HG03442 (cell line): Measurements from ENCODE around the gene GPR68.
A peak's percentile ranks its signal among the peaks of the same experiment; 100 is the strongest.
"Not testable (repeated sequence)": the region's sequence is repeated elsewhere in the genome, so short reads cannot be mapped to it uniquely, and the experiment has no call there.

Experiments
- ATAC-seq: cut with Tn5 transposase; IDR thresholded peaks from one replicate; pipeline ENCODE4 v1.9.1; 2021; ENCODE audit warnings: mild to moderate bottlenecking, moderate library complexity; ENCODE audit not compliant: unreplicated experiment

Gene GPR68

DNA sequence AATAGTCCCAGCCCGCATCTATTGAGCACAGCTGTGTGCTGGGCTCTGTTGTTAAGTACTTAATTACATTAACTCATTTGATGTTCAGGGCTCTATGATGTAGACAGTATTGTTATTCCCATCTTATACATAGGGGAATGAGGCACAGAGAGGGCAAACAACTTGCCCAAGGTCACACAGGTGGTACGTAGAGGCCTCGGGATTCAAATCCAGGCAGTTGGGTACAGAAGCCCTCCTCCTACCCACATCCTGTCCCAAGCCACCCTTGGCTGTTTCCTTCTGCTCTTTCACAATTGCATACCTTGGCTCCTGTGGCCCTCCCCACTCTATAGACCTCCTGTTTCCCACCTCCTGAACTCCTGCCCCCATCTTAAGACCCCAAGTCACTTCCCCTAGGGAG is 10.0 kb upstream of the GPR68 start:
- no peak for ATAC-seq

DNA sequence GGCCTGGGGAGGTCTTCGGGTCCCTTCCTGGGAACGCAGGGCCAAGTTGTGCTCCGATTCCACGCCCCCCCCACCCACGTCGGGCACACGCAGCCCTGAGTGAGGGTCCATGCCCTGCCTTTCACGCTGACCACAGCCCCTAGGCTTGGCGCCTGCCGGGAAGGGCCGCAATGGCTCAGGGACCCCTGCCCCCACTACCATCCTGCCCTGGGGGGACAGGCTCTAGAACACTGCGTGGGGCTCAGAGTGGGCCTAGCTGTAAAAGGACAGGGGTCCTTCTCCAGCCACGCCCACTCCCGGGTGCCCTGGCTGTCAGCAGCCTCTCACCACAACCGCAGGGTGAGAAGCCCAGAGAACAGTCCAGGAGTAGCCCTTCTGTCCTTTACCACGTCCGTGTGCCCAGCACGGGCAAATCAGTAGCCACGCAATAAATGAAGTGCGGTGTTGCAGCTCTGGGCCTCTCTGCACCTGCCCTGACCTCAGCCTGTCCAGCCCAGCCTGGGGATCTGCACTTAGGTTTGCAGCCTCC is 9.4 kb upstream of the GPR68 start:
- no peak for ATAC-seq

DNA sequence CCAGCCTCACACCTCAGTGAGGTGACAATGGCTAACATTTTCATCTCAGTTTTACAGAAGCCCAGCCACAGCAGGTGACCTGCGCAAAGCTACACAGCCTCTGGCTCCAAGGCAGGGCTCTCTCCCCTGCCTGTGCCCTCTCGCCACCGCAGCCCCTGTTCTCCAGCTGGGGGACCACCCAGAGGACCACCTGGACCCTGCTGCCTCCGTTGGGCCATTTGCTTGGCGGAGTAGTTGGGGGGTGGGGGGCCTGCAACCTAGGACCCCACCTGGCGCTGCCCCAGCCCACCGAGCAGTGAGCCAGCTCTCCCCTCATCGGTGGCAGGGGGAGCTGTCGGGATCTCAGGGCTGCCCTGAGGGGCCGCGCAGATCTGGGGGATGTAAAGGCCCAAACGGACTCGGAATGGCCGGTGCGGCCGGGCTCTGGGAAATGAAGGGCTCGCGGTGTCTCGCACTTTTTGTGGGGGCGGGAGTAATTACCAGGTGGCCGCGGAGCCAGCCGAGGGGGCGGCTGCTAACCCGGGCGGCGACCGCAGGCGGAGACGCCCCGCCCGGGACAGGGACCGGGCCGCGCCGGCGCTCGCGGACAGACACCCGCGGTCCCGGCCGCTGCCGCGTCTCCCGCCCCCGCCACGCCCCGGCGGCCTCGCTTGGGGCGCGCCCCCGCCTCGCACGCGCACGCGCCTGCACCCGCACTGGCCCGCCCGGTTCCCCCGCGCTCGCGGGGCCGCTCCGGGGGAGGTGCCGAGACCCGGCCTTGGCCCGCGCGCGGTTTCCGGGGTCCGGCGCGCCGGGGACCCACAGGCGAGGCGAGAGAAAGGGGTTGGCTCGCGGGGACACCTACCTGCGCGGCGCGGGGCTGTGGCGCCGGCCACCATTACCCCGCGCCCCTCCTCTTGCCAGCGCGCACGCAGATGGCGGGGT is 8.6 kb upstream of the GPR68 start:
- ATAC-seq: no peak

DNA sequence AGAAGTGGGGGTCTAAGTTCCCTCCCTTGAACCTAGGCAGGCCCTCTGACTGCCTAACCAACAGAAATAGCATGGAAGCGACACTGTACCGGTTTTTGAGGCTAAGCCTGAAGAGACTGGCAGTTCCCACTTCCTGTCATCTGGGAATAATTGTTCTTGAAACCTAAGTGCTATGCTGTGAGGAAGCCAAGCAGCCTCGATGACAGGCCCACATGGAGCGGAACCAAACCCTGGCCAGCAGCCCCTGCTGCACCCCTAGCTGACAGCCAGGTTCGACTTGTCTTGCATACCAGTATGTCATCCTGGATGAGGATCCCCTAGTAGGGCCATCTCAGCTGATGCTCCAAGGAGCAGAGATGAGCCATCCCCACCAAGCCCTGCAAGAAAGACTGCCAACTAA is 6.4 kb upstream of the GPR68 start:
- no peak for ATAC-seq

DNA sequence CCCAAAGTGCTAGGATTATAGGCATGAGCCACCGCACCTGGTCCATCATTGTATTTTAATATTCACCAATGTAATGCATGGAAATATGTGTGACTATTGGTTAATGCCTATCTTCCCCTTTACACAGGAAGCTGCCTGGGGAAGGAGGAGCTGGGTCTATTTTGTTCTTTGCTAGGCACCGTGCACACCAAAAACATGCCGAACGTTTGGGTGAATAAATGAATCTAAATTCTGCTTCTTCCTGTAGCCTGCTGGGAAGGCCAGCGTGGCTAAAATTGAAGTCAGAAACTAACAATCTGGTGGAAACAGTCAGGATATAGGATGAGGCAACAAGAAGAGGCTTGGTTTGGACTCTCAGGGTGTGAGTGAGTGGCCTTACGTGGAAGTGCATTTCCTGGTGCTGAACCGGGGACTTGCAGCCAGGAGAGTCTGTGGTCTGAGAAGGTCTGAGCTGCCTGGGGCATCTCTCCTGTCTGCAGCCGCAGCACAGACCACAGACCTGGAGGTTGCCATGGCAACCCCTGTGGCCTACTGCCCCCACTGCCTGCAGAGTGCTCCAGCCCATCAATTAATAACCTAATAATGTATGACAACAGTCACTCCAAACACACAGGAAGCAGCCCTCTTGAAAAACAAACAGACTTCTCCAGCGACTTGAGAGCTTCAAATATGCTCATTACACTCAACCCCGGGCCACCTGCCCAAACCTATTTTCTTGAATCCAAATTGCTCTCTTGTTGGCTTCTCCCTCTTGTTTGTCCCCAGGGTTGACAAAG is 5.5 kb upstream of the GPR68 start:
- ATAC-seq: peak; percentile 75

DNA sequence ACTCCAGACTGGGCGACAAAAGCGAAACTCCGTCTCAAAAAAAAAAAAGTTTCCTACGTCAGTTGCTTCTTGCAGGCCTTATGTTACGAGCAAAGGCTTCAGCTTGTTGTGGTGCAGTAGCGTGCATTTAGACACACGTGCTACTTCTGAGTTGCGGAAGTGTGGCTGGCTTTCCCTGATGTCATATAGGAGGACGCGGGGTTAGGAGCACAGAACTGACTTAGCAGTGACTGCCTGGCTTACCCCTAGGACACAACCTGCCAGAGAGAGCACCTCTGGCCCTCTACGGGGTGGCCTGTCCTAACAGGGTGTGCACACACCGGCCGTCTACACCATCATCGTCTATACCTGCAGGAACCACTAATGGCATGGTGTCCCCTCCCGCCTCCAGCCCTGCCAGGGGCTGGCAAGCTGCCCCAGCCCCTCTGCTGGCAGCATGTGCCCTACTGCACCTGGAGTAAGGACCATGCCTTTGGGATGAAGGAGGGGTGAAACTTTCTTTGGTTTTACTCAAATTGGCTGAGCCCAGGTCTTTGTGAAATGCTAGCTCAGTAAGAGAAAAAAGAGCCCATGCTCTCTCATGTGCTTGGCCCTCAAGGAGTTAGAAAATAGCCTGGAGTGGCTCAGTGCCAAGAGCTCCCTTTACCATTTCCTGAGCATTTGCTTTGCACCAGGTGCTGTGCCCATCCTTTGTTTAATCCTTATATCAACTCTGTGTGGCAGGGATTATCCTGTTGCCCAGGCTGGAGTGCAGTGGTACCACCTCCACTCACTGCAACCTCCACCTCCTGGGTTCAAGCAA is 1.7 kb upstream of the GPR68 start:
- no peak for ATAC-seq

DNA sequence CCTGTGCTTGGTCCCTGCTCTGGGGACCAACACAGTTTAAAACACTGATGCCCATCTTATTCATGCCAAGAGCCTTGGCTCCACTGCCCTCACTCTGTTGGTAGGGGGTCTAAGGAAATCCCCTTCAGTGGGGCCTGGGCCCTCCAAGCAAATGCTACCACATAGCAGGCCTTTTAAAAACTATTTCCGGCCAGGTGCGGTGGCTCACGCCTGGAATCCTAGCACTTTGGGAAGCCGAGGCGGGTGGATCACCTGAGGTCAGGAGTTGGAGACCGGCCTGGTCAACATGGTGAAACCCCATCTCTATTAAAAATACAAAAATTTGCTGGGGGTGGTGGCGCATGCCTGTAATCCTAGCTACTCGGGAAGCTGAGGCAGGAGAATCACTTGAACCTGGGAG is 1.1 kb upstream of the GPR68 start:
- not testable (repeated sequence) for ATAC-seq

DNA sequence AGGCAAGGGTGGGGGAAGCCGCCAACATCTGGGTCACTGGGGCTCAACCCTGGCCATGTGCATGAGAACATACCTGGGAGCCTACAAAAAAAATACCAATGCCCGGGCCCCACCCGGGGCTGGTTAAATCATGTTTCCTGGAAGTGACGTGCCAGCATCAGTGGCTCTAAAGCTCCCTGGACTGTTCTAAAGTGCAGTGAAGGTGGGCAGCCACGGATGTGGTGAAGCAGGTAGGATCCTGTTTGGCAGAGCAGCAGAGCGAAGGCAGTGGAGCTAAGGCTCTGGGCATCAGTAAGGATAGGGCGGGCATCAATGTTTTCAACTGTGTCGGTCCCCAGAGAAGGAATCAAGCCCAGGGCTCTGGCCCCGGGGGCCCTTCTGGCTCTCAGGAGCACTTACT is 525 bp upstream of the GPR68 start:
- ATAC-seq: no peak

DNA sequence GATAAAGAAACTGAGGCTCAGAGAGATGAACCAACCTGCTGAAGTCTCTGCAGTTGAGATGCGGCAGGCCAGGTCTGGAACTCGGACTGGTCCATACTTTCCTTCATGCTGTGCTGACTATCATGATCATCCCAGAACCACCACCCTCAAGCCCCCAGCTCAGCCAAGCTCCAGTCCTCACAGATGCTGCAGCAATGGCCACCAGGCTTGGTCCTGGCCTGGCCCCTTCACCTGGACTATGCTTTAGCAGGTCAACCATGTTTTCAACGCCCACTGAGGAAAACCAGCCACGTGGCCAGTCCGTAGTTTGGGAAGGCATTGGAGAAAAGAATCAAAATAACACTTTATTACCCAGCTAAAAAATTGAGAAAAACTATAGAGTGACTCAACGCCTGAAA is 1.4 kb downstream of the GPR68 start:
- ATAC-seq: no peak

DNA sequence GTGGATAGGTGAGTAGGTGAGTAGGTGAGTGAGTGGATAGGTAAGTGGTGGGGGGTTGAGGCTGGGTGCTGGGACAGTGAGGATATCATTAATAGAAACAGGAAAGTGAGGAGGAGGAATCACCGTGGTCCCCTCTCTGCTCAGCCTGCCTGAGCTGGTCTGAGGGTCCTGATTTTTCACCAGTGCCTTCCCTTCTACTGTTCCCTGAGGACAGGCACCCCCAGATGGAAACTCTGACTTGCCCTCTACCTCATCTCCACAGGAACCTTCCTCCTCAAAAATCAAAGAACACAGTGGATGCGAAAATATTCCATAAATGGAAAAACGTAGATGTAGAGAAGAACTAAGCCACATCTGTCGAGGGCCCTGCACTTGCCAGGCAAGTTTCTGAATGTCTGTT is 1.9 kb downstream of the GPR68 start:
- ATAC-seq: no peak

DNA sequence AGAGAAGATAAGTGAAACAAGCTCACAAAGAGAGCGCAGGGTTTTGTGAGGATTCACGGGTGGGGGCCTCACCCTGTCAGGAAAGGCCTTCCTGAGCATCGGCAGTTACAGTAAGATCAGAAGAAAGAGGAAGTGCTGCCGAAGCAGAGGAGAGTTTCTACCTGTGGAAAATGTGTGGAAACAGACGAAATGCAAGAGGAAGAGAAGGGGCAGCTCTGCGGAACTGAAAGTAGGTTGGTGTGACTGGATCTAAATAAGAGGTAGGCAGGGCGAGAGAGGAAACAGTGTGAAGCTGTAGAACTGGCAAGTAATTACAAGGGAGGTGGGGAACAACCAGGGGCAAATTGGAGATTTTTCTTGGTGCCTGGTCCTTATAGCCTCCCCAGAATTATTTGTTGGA is 2.6 kb downstream of the GPR68 start:
- peak; percentile 59 for ATAC-seq

DNA sequence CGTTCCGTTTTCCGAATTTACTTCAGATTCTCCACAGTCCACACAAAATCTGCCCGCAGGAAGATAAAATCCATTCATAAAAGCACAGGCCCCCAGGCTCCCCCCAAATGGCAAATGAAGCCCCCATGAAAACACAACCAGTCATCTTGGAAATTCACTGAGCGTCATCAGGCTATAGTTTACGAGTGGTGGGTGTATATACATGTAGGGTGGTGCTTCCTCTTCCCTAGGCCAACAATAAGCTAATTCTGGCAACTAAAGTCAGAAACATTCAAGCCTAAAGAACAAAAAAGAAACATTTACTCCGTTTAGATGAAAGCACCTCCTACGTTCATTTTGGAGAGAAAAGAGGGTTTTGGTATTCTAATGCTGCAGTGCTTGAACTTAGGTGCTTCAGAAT is 5.8 kb downstream of the GPR68 start:
- no peak for ATAC-seq

DNA sequence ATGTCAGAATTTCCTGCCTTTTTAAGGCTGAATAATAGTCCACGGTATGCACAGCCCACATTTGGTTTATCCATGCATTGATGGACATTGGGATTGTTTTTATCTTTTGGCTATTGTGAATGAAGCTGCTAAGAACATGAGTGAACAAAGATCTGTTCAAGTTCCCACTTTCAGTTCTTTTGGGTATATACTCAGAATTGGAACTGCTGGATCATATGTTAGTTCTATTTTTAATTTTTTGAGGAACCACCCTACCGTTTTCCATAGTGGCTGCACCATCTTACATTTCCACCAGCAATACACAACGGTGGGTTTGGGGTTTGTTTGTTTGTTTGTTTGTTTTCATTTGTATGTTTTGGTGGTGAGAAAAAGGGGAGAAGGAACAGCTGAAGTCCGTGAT is 6.4 kb downstream of the GPR68 start:
- no peak for ATAC-seq

DNA sequence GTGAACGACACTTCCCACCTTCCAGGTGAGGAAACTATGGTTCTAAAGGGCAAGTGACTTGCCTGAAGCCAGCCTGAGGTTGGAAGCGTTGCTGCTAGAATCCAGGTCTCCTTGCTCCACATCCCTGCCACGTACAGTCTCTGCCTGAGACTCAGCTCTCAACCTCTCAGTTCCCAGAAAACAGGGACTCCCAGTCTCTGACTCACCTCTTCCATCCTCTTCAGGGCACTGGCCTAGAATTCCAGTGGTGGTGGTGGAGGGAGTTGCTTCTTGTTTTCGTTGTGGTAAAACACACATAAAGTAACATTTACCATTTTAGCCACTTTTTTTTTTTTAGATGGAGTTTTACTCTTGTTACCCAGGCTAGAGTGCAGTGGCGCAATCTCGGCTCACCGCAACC is 7.3 kb downstream of the GPR68 start:
- no peak for ATAC-seq

DNA sequence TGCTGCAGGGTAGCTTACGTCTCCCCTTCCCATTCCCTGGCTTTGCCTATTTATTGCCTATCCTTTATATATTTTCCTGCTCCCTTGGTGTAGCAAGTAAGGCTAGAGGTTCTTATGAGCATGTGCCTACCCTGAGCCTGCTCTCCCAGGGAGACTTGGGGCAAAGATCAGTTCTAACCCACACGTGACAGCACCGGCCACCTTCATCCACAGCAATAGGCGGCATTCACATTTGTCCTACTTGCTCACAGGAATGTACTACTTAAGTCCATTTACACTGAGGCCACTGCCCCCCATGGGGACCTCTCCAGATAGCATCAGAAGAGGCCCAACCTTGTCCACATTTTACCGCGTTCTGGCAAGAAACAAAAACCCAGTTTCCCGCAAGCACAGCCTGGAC is 8.7 kb downstream of the GPR68 start:
- ATAC-seq: no peak

DNA sequence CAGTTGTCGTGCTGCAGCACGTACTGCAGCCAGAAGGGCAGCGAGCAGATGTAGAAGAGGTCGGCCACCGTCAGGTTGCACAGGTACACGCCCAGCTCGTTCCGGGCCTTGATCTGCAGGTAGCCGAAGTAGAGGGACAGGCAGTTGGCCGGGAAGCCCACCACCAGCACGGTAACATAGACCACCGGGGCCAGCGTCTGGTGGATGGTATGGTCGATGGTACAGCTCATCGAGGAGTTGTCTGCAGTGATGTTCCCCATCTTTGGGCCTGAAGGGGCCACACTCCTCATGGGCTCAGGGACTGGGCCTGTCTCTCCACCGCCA is 9.8 kb downstream of the GPR68 start:
- no peak for ATAC-seq

DNA sequence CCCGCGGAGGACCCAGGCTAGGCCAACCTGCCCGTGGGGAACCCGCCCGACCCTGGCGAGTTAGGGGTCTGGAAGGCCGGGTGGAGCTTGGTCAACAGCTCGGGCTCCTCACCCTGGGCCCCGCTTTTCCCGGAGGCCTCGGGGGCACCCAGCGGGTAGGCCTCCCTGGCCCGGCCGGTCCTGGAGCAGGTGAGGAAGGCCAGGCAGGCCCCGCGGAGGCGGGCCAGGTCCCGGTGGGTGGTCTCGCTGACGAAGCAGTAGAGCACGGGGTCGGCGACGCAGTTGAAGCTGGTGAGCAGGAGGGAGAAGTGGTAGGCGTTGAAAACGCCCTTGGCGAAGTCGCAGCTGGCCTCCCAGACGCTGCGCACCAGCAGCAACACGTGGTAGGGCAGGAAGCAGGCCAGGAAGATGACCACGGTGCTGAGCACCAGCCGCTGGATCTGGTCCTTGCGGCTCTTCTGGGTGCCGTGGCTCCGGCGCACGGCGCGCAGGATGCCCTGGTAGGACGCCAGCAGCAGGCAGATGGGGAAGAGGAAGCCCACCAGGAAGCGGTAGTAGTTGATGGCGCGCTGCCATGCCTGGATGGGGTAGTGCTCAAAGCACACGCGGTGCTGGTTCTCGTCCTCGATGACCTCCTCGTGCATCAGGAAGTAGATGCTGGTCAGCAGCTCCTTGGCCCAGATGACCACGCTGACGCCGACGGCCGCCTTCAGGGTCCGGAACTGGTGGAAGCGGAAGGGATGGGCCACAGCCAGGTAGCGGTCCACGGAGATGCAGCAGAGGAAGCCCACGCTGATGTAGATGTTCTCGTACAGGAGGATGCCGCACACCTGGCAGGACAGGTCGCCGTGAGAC is 10.3 kb downstream of the GPR68 start:
- ATAC-seq: no peak

DNA sequence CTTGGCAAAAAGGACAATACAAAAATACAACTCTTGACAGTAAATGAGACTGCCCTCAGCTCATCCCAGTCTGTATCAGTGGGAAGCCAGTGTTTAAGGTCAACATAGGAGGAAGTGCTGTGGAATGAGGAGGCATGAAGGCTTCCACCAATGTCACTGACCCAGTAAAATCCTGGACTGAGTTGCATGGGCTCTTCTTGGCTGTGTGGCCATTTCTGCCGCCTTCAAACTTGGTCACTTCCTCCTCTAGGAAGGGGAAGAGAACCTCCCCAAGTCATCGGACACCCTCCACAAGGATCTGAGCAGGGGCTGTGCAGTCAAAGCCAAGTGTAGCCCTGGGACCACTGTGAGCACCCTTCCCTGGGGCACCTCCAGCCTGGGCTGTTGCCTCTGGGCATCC is 11.9 kb downstream of the GPR68 start:
- no peak for ATAC-seq

DNA sequence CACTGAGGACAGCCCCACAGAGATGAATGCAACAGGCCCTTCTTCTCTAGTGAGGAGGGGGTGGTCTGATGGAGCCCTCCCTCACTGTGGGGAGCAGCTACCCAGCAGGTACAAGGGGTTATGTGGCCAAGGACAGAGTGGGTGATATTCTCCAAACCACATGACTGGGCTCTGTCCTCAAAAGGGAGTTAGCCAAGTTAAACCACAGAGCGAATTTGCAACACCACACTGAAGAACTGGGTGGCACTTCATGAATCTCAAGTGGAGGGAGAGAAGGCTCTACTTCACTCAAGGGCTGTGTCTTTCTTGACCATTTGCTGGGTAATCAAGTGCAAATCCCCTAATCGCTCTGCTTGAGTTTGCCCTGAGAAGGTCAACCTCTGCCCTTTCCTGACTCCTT is 12.5 kb downstream of the GPR68 start:
- ATAC-seq: no peak

DNA sequence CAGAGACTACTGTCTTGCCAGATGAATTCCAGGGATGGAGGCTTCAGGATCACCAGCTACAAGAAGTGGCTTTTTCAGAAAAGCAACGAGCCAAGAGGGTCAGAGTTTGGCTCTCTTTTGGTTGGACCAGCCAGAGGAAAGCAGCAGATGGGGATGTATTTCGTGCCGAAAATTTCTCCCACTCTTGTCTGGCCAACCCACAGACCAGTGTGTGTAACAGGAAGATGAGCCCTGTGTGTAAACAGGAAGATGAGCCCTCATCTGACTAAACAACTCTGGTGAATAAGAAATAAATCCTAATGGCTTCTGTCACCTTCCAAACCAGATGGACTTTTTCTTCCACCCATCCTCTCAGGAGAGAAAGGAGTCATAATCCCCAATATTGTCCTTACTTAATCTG is 13.1 kb downstream of the GPR68 start:
- no peak for ATAC-seq
